Ishikawa (cell line): ENCODE results near the gene ADGRF1.
A peak's percentile ranks its signal among the peaks of the same experiment; 100 is the strongest.

ENCODE experiments used
- CEBPB ChIP-seq: IDR thresholded peaks from 2 replicates; pipeline ENCODE4 v1.6.1; 2012
- CREB1 ChIP-seq: IDR thresholded peaks from 2 replicates; pipeline ENCODE4 v1.6.1; 2012; ENCODE audit warnings: low read depth
- EGR1 ChIP-seq: IDR thresholded peaks from 2 replicates; pipeline ENCODE4 v1.6.1; 2012
- EP300 ChIP-seq: IDR thresholded peaks from 2 replicates; pipeline ENCODE4 v1.6.1; 2012; ENCODE audit warnings: borderline replicate concordance
- FOXM1 ChIP-seq: IDR thresholded peaks from 2 replicates; pipeline ENCODE4 v1.6.1; 2012; ENCODE audit warnings: low read depth, borderline replicate concordance
- NFIC ChIP-seq: IDR thresholded peaks from 2 replicates; pipeline ENCODE4 v1.6.1; 2012
- RAD21 ChIP-seq: IDR thresholded peaks from 2 replicates; pipeline ENCODE4 v1.6.1; 2012; ENCODE audit warnings: low read depth
- TAF1 ChIP-seq: IDR thresholded peaks from 2 replicates; pipeline ENCODE4 v1.6.1; 2012; ENCODE audit warnings: low read depth, mild to moderate bottlenecking
- TCF12 ChIP-seq: IDR thresholded peaks from 2 replicates; pipeline ENCODE4 v1.6.1; 2012; ENCODE audit warnings: low read depth
- TEAD4 ChIP-seq: IDR thresholded peaks from 2 replicates; pipeline ENCODE4 v1.6.1; 2012
- YY1 ChIP-seq: IDR thresholded peaks from 2 replicates; pipeline ENCODE4 v1.6.1; 2012; ENCODE audit warnings: low read depth
- ZBTB7A ChIP-seq: IDR thresholded peaks from 2 replicates; pipeline ENCODE4 v1.6.1; 2012; ENCODE audit warnings: low read depth
- TF ChIP-seq, protein P1 (sequence below): IDR thresholded peaks from 2 replicates; pipeline ENCODE4 v1.6.1; 2012
- TF ChIP-seq, protein P2 (sequence below): IDR thresholded peaks from 2 replicates; pipeline ENCODE4 v1.6.1; 2012; ENCODE audit warnings: low read depth, mild to moderate bottlenecking
- TF ChIP-seq, protein P3 (sequence below): IDR thresholded peaks from 2 replicates; pipeline ENCODE4 v1.6.1; 2012

The ADGRF1 gene

DNA sequence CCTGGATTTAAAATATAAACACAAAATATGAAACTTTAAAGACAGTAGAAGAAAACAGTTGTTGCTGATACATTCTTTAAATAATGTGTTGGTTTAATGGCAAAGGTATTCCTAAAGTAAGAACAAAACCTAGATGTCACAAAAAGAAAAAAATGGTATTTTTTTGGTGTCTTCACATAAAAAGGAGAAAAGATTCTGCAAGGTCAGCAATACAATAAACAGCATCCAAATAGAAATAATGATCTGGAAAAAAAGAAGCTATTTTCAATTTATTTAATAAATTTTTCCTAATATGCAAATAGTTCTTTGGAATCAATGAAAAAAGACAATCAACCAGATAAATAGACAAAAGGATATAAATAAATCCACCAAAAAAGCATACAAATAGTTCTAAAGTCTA lies 6.5 kb upstream of the ADGRF1 start:
- no peak for TF ChIP-seq TAF1
- no peak for TF ChIP-seq TCF12
- no peak for TF ChIP-seq CREB1
- no peak for TF ChIP-seq EGR1
- no peak for TF ChIP-seq EP300
- TF ChIP-seq CEBPB: no peak
- no peak for TF ChIP-seq TEAD4
- TF ChIP-seq, protein P1, sequence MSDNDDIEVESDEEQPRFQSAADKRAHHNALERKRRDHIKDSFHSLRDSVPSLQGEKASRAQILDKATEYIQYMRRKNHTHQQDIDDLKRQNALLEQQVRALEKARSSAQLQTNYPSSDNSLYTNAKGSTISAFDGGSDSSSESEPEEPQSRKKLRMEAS: no peak
- TF ChIP-seq FOXM1: no peak
- no peak for TF ChIP-seq RAD21
- TF ChIP-seq ZBTB7A: no peak
- TF ChIP-seq, protein P2, sequence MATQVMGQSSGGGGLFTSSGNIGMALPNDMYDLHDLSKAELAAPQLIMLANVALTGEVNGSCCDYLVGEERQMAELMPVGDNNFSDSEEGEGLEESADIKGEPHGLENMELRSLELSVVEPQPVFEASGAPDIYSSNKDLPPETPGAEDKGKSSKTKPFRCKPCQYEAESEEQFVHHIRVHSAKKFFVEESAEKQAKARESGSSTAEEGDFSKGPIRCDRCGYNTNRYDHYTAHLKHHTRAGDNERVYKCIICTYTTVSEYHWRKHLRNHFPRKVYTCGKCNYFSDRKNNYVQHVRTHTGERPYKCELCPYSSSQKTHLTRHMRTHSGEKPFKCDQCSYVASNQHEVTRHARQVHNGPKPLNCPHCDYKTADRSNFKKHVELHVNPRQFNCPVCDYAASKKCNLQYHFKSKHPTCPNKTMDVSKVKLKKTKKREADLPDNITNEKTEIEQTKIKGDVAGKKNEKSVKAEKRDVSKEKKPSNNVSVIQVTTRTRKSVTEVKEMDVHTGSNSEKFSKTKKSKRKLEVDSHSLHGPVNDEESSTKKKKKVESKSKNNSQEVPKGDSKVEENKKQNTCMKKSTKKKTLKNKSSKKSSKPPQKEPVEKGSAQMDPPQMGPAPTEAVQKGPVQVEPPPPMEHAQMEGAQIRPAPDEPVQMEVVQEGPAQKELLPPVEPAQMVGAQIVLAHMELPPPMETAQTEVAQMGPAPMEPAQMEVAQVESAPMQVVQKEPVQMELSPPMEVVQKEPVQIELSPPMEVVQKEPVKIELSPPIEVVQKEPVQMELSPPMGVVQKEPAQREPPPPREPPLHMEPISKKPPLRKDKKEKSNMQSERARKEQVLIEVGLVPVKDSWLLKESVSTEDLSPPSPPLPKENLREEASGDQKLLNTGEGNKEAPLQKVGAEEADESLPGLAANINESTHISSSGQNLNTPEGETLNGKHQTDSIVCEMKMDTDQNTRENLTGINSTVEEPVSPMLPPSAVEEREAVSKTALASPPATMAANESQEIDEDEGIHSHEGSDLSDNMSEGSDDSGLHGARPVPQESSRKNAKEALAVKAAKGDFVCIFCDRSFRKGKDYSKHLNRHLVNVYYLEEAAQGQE: no peak
- TF ChIP-seq, protein P3, sequence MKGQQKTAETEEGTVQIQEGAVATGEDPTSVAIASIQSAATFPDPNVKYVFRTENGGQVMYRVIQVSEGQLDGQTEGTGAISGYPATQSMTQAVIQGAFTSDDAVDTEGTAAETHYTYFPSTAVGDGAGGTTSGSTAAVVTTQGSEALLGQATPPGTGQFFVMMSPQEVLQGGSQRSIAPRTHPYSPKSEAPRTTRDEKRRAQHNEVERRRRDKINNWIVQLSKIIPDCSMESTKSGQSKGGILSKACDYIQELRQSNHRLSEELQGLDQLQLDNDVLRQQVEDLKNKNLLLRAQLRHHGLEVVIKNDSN: no peak
- no peak for TF ChIP-seq NFIC
- no peak for TF ChIP-seq YY1

DNA sequence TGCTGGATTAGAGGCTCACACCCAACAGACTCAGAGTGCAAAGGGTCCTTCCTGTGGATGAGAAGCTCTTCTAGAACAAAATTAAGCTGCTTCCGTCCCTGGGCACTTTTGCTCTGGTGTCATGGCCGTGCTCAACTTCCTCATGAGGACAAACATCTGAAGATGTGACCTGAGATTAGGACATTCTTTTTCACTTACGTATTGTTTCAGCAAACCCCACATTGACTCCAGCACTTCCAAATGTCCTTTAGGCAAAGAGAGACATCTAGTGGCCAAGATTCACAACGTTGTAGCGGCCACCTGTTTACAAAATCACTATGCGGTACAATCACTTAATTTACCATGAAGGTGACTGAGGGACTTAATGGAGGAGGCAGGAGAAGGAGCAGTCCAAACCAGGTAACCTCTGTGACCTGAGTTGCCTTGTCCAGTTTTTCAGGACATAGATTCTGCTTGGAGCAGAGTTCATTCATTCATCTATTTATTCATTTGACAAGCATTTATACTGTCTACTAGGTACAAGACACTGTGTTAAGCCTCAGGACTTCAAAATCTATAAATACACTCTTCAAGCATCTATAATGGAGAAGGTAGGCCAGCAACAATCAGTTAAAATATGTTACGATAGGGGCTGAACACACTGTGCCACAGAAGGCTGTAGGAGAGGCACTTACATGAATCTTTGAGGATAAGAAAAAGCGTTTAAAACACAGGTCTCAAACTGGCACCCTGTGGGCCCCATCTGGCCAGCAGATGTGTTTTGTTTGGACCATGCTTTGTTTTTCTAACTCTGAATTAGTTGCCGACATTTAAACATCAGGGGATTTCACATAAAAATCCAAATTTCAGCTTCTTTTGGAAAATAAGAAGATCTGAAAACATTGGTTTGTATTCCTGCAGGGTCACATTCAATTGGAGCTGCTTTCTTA lies 5.6 kb upstream of the ADGRF1 start:
- TF ChIP-seq ZBTB7A (no peak), YY1 (peak; percentile 75), TEAD4 (peak; percentile 79), CEBPB (no peak), EP300 (peak; percentile 46; the same call in 1 of the 2 replicates), TAF1 (no peak), CREB1 (no peak), FOXM1 (no peak), TCF12 (no peak), NFIC (no peak), EGR1 (no peak), RAD21 (peak; percentile 98)
- TF ChIP-seq, protein P3: no peak
- TF ChIP-seq, protein P1: peak; percentile 44; the same call in 1 of the 2 replicates
- TF ChIP-seq, protein P2: no peak

DNA sequence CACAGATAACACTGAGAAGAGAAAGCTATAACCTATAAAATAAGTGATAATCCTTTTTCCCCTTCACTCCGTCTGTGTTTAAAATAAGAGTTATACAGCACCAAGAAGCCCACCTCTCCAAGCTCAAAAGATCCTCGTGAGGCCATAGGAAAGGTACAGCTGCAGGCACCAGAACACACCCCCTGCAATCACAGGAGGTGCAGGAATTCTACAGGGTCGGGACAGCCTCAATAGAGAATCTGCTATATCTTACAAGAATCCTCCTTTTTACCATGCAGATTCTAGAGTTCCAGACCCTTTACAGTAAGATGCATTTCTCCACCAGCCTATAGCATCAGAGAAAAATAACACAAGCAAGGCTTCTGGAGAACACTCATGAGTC lies 5.0 kb upstream of the ADGRF1 start:
- TF ChIP-seq, protein P2: no peak
- no peak for TF ChIP-seq ZBTB7A
- TF ChIP-seq CREB1: no peak
- TF ChIP-seq EGR1: no peak
- TF ChIP-seq, protein P3: no peak
- TF ChIP-seq TCF12: no peak
- TF ChIP-seq FOXM1: no peak
- no peak for TF ChIP-seq TAF1
- TF ChIP-seq RAD21: no peak
- no peak for TF ChIP-seq EP300
- no peak for TF ChIP-seq NFIC
- TF ChIP-seq YY1: no peak
- no peak for TF ChIP-seq TEAD4
- no peak for TF ChIP-seq CEBPB
- TF ChIP-seq, protein P1: no peak
